Left lobe of liver (tissue), 2 donors: ENCODE data around the gene NPAT. TPM values are rescaled to one million over a fixed set of nuclear protein-coding genes. Genes with fewer than 3 reads are reported as not detected.
A peak's percentile ranks its signal among the peaks of the same experiment; 100 is the strongest.
"Not testable (repeated sequence)": the region's sequence is repeated elsewhere in the genome, so short reads cannot be mapped to it uniquely, and the experiment has no call there.

Experiments used
- ATAC-seq: fragments of 200-7000 bp; cut with Tn5 transposase; one replicate; pipeline ENCODE4 v1.9.1; 2020; ENCODE audit warnings: mild to moderate bottlenecking, moderate library complexity
- DNase-seq: peaks from one replicate; pipeline ENCODE4 v3.0.0-alpha.2; 2020; ENCODE audit warnings: low spot score
- total RNA-seq: library from RNA; stranded (reverse); gene quantifications from one replicate; pipeline ENCODE4 v1.2.1, GENCODE V29; 2021
- donor health status: DM: no; HTN: no; CAD: no; lungs with moderate emphysema.
- donor health status: DM: no; HTN: yes; CAD: no.

The NPAT gene
- total RNA-seq, 1 donor from 2014 or later = 5.4 TPM

GRCh38 chr11:108160970-108161566, 61.4 kb downstream of the NPAT start:
- ATAC-seq (no peak), DNase-seq (no peak)

GRCh38 chr11:108154591-108154990, 67.8 kb downstream of the NPAT start:
- ATAC-seq = no peak
- DNase-seq = no peak

DNA sequence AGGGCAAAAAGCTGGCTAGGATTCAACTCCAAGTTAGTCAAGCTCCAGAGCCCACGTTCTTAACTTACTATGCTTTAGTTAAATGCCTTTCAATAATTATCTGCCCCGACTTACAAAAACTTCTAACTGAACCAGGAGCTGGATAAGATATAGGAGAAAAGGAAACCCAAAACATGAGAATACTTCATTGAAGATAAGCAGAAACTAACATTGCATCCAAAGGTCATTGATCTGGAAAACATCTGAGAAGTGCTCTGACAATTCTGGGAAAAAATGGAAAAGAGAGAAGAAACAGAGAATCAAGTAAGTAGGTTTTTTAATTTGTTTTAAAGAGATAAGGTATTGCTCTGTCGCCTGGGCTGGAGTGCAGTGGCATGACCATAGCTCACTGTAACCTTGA, 73.9 kb downstream of the NPAT start:
- ATAC-seq = peak; percentile 33

DNA sequence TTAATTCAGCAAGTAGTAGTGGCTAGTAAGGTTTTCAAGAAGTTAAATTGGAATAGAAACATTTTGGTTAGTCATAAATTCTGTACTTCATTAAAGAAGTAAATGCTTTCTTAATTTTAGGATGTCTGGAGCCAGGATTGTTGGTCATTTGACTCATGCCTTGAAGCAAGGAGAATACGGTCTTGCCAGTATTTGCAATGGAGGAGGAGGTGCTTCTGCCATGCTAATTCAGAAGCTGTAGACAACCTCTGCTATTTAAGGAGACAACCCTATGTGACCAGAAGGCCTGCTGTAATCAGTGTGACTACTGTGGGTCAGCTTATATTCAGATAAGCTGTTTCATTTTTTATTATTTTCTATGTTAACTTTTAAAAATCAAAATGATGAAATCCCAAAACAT, 75.3 kb downstream of the NPAT start:
- peak; percentile 20 for ATAC-seq
- no peak for DNase-seq

More for the DNA sequence above, 73.9 kb downstream of the NPAT start:
- no peak for DNase-seq

DNA sequence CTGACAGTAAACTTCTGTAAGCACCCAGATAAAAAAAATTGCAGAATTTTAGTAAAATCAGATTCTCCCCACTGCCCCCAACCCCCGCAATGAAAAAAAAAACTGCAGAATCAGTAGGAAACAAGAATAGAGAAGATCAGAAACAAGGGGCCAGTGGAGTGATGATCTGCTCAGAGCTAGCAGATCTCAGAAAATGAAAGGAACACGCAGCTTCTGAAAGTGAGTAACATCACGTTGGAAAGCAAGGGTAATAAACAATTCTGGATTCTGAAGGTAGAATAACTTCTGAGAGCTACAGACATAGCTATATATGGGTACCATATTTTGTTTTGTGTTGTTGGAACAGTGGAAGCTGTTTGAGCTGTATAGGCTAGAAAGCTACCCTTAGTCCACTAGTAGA, 77.8 kb downstream of the NPAT start:
- no peak for DNase-seq
- no peak for ATAC-seq

GRCh38 chr11:108142304-108142703, 80.1 kb downstream of the NPAT start:
- no peak for ATAC-seq
- DNase-seq = no peak

DNA sequence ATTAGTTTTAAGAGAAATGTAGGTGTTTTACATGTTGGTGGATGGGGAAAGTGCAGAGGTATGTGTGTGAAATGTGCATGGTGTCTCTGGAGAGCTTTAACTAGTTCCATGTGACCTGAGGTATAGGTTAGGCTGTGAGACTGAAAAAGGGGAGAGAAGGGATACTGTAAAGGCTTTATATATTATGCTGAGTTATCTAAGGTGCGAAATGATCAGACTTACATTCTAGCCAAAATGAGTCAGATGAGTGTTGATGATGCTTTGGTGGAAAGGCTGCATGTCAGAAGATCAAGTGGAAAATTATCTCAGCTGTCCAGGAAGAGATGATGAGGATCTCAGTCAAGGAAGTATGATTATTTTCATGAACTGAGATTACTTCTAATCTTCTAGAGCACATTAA, 85.2 kb downstream of the NPAT start:
- ATAC-seq (no peak), DNase-seq (no peak)

- ATAC-seq (peak; percentile 62), DNase-seq (no peak)
These were observed 86.4 kb downstream of the NPAT start for GRCh38 chr11:108135845-108136544.

- DNase-seq, ATAC-seq: not testable (repeated sequence)
These were observed 89.4 kb downstream of the NPAT start for GRCh38 chr11:108132993-108133538.

- no peak for DNase-seq
- no peak for ATAC-seq
These were observed 90.4 kb downstream of the NPAT start for GRCh38 chr11:108131993-108132392.

GRCh38 chr11:108128772-108129171, 93.7 kb downstream of the NPAT start:
- ATAC-seq (no peak), DNase-seq (no peak)

DNA sequence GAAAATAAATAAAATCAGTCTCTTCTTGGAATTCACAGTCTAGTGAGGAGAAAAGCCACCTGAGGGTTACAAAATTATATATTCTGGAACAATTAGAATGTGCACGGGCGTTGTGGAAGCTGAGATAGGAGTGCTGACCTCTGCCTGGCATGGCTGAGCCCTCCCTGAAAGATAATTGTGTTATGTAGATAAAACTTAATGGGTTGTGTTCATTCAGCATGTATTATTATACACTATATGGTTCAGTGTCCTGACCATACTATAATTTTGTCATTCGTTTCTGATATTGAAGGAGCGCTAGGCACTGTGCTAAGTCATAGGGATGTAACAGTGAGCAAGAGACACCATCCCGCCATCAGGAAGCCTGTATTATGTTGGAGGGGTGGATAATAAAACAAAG, 97.3 kb downstream of the NPAT start:
- DNase-seq = no peak
- ATAC-seq = no peak

DNA sequence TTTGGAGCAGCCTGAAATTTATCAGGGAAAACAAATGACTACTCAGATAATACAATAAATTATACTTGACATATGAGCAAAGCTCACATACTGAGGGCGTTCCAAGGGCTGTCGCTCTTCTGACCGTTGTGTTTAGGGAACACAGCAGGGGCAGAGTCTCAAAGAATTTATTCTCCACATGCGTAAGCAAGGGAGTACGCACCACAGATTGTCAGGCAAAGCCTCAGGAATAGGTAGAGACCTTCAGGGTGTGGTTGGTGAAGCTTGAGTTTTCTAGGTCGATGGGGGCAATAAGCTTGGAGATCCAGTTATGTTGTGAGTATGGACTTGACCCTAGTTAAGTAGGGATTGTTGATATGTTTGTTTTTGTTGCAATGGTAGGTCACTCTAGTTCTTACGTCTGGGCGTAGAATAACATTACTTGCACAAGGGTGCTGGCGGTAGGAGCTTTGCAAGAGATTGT, 100.2 kb downstream of the NPAT start:
- ATAC-seq (peak; percentile 48), DNase-seq (peak; percentile 62)

GRCh38 chr11:108121274-108122155, 100.9 kb downstream of the NPAT start, which contains the start of gene ACAT1:
TSS of gene ACAT1 (plus strand) at chr11:108121567. CDS start at chr11:108121607, 40 bp downstream.
- peak; percentile 100 for DNase-seq

DNA sequence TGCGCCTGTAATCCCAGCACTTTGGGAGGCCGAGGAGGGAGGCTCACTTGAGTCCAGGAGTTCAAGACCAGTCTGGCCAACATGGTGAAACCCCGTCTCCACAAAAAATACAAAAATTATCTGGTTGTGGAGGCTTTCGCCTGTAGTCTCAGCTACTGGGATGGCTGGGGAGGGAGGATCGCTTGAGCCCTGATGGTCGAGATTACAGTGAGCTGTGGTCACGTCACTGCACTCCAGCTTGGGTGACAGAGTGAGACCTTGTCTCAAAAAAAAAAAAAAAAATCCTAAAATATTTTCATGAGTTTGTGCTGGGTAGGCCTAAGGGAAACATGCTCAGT, 101.5 kb downstream of the NPAT start:
- DNase-seq, ATAC-seq: not testable (repeated sequence)

More at GRCh38 chr11:108121274-108122155, 100.9 kb downstream of the NPAT start, which contains the start of gene ACAT1:
- peak; percentile 86 for ATAC-seq

GRCh38 chr11:108117746-108118371, 104.6 kb downstream of the NPAT start:
- ATAC-seq (no peak), DNase-seq (no peak)

GRCh38 chr11:108115500-108116140, 106.8 kb downstream of the NPAT start:
- ATAC-seq (peak; percentile 85), DNase-seq (peak; percentile 96)

GRCh38 chr11:108112057-108112456, 110.4 kb downstream of the NPAT start:
- no peak for DNase-seq

GRCh38 chr11:108111126-108111525, 111.3 kb downstream of the NPAT start:
- no peak for ATAC-seq
- no peak for DNase-seq

More at GRCh38 chr11:108112057-108112456, 110.4 kb downstream of the NPAT start:
- ATAC-seq = no peak
